Measurements from ENCODE around the gene CLMP.
"Not testable (repeated sequence)": the region's sequence is repeated elsewhere in the genome, so short reads cannot be mapped to it uniquely, and the experiment has no call there.

The CLMP gene

GRCh38 chr11:123168241-123168640 is 26.8 kb downstream of the CLMP start:
- DNase-seq (ENCODE audit: low read depth), result no peak

GRCh38 chr11:123166071-123166559 is 28.9 kb downstream of the CLMP start:
- peak; percentile 73 for DNase-seq (ENCODE audit: low read depth)

GRCh38 chr11:123164732-123165450 is 30.2 kb downstream of the CLMP start:
- no peak for DNase-seq (ENCODE audit: low read depth)

GRCh38 chr11:123163621-123164020 is 31.4 kb downstream of the CLMP start:
- DNase-seq (ENCODE audit: low read depth), result no peak

- no peak for DNase-seq (ENCODE audit: low read depth)
Measured at GRCh38 chr11:123161376-123162030, 33.5 kb downstream of the CLMP start.

- no peak for DNase-seq (ENCODE audit: low read depth)
Measured at GRCh38 chr11:123159183-123159857, 35.7 kb downstream of the CLMP start.

GRCh38 chr11:123158033-123159003 is 36.7 kb downstream of the CLMP start:
- DNase-seq (ENCODE audit: low read depth), result no peak

- DNase-seq (ENCODE audit: low read depth), result no peak
Measured at GRCh38 chr11:123152951-123153350, 42.1 kb downstream of the CLMP start.

GRCh38 chr11:123152346-123152745 is 42.7 kb downstream of the CLMP start:
- DNase-seq (ENCODE audit: low read depth), result not testable (repeated sequence)

GRCh38 chr11:123151796-123152195 is 43.3 kb downstream of the CLMP start:
- DNase-seq (ENCODE audit: low read depth), result no peak

- no peak for DNase-seq (ENCODE audit: low read depth)
Measured at GRCh38 chr11:123151366-123151765, 43.7 kb downstream of the CLMP start.

- DNase-seq (ENCODE audit: low read depth), result no peak
Measured at GRCh38 chr11:123150882-123151281, 44.2 kb downstream of the CLMP start.

- DNase-seq (ENCODE audit: low read depth), result no peak
Measured at GRCh38 chr11:123148965-123149364, 46.1 kb downstream of the CLMP start.

- no peak for DNase-seq (ENCODE audit: low read depth)
Measured at GRCh38 chr11:123145661-123146060, 49.4 kb downstream of the CLMP start.

- DNase-seq (ENCODE audit: low read depth), result no peak
Measured at GRCh38 chr11:123145220-123145619, 49.8 kb downstream of the CLMP start.

GRCh38 chr11:123144707-123145106 is 50.3 kb downstream of the CLMP start:
- DNase-seq (ENCODE audit: low read depth), result no peak

- DNase-seq (ENCODE audit: low read depth), result no peak
Measured at GRCh38 chr11:123143921-123144320, 51.1 kb downstream of the CLMP start.

- no peak for DNase-seq (ENCODE audit: low read depth)
Measured at GRCh38 chr11:123143476-123143875, 51.6 kb downstream of the CLMP start.

- no peak for DNase-seq (ENCODE audit: low read depth)
Measured at GRCh38 chr11:123139206-123139605, 55.8 kb downstream of the CLMP start.

GRCh38 chr11:123137431-123138224 is 57.4 kb downstream of the CLMP start:
- no peak for DNase-seq (ENCODE audit: low read depth)

GRCh38 chr11:123135863-123136446 is 59.1 kb downstream of the CLMP start:
- no peak for DNase-seq (ENCODE audit: low read depth)
